RWPE1 (cell line): ENCODE data around the gene CALY.

Source experiments
- CTCF ChIA-PET: fragments of 350-600 bp; sonication (Branson Sonifier 250); formaldehyde crosslinking; extraction: SDS; loops from one replicate; lab custom pipeline; 2021; lab: Yijun Ruan, JAX
- POLR2A ChIA-PET: fragments of 400-600 bp; formaldehyde crosslinking; extraction: SDS; loops from one replicate; lab custom pipeline; 2020; ENCODE audit warnings: antibody characterized with exemption; ENCODE audit not compliant: low non-redundant PET; lab: Yijun Ruan, JAX
- DNase-seq: peaks from one replicate; pipeline ENCODE4 v3.0.0; 2012; ENCODE audit warnings: low spot score
- H3K27ac ChIP-seq: fragments of 450-650 bp; 2 replicates; pipeline ENCODE4 v1.5.1; 2017
- CTCF ChIP-seq: fragments of 450-650 bp; conservative IDR thresholded peaks from 2 replicates; pipeline ENCODE4 v1.5.1; 2017; ENCODE audit warnings: low read depth, mild to moderate bottlenecking

Gene CALY

GRCh38 chr10:133366130-133366478 lies 29.4 kb upstream of the CALY start:
- ChIA-PET CTCF (no interaction called here), POLR2A (no interaction called here)
- no peak overlapping the region for H3K27ac ChIP-seq
- no peak for TF ChIP-seq CTCF
- DNase-seq: no peak

- H3K27ac ChIP-seq: no peak overlapping the region; the same call in 1 of the 2 replicates
- ChIA-PET CTCF (no interaction called here), POLR2A (no interaction called here)
- DNase-seq: no peak
- no peak for TF ChIP-seq CTCF
Observed at GRCh38 chr10:133365461-133366129, 28.9 kb upstream of the CALY start.

GRCh38 chr10:133364645-133365431 lies 28.1 kb upstream of the CALY start:
- CTCF ChIA-PET: interaction anchor here (0.7 kb wide), 1 partner anchor 14 kb away, joined by 3 read pairs; no protein-coding TSS in a partner anchor
- DNase-seq: no peak
- no peak overlapping the region; the same call in 1 of the 2 replicates for H3K27ac ChIP-seq
- POLR2A ChIA-PET: no interaction called here
- TF ChIP-seq CTCF: no peak

- no peak for TF ChIP-seq CTCF
- POLR2A ChIA-PET: no interaction called here
- CTCF ChIA-PET: no interaction called here
- H3K27ac ChIP-seq: peak overlapping the region; percentile 36
- DNase-seq: no peak
Observed at GRCh38 chr10:133362846-133363245, 26.1 kb upstream of the CALY start.

GRCh38 chr10:133361773-133362441 lies 25.2 kb upstream of the CALY start:
- H3K27ac ChIP-seq: peak overlapping the region; percentile 36
- DNase-seq: no peak
- no peak for TF ChIP-seq CTCF
- ChIA-PET POLR2A (interaction anchor here (1.1 to 1.6 kb wide), 2 partner anchors 11 to 77 kb away, joined by 4 to 8 read pairs; partner anchors contain the start of gene ECHS1), CTCF (no interaction called here)

GRCh38 chr10:133361227-133361626 lies 24.5 kb upstream of the CALY start:
- ChIA-PET CTCF (interaction anchor here (0.6 kb wide), 1 partner anchor 16 kb away, joined by 5 read pairs; no protein-coding TSS in a partner anchor), POLR2A (interaction anchor here (1.1 to 1.6 kb wide), 2 partner anchors 12 to 78 kb away, joined by 4 to 8 read pairs; partner anchors contain the start of gene ECHS1)
- peak overlapping the region; percentile 36; the same call in 1 of the 2 replicates for H3K27ac ChIP-seq
- no peak for DNase-seq
- TF ChIP-seq CTCF: no peak
